PC-3 (cell line): ENCODE results near the gene TBL3.

Experiments used
- CTCF ChIP-seq: fragments of 300-600 bp; sonication (generic); conservative IDR thresholded peaks from 2 replicates; pipeline ENCODE4 v1.5.1; 2017; ENCODE audit warnings: antibody characterized with exemption, low read depth, mild to moderate bottlenecking, low read length
- EZH2phosphoT487 ChIP-seq: fragments of 300-600 bp; sonication (generic); IDR thresholded peaks from 2 replicates; pipeline ENCODE4 v1.6.1; 2018; ENCODE audit warnings: mild to moderate bottlenecking, antibody characterized with exemption, low read length, borderline replicate concordance

- TF ChIP-seq CTCF, result peak; percentile 51
- no peak for TF ChIP-seq EZH2phosphoT487
Observed at GRCh38 chr16:2016407-2016922, 44.6 kb downstream of the TBL3 start.
